Gastroesophageal sphincter (tissue), 3 donors: ENCODE results near the gene CEP120.

Experiments used
- CTCF ChIP-seq, 4 experiments: fragments of 200-600 bp in 2 of 4; fragments of 450-650 bp in 2 of 4; sonication (generic) in 1 of 4; IDR thresholded peaks; one replicate each; pipeline ENCODE4 v1.5.1; 2017 to 2019; ENCODE audit warnings: antibody characterized with exemption in 4 of 4, mild to moderate bottlenecking in 2 of 4, moderate library complexity in 2 of 4
- EP300 ChIP-seq: sonication (generic); formaldehyde crosslinking; IDR thresholded peaks from one replicate; pipeline ENCODE4 v1.6.1; 2017; ENCODE audit warnings: antibody characterized with exemption, mild to moderate bottlenecking
- POLR2AphosphoS5 ChIP-seq: sonication (generic); formaldehyde crosslinking; IDR thresholded peaks from one replicate; pipeline ENCODE4 v1.6.1; 2017; ENCODE audit warnings: antibody characterized with exemption

GRCh38 chr5:123371575-123372179, 51.5 kb downstream of the CEP120 start:
- TF ChIP-seq CTCF (IDR thresholded peaks at IDR 0.05) (peak; percentile 28 to 58 (median 35)), POLR2AphosphoS5 (no peak), EP300 (no peak)
